MCF 10A (cell line): Measurements from ENCODE around the gene MS4A10. TPM values are rescaled to one million over a fixed set of nuclear protein-coding genes. Genes with fewer than 3 reads are reported as not detected.

Experiments
- BruUV-seq: library from RNA; stranded (reverse); fragments of 400-500 nt; replicated peaks from 2 replicates; lab custom pipeline; 2021; lab: Mats Ljungman, UMichigan
- CTCF ChIA-PET: fragments of 300-600 bp; sonication (Branson Sonifier 250); formaldehyde crosslinking; extraction: SDS; loops from one replicate; lab custom pipeline; 2021; ENCODE audit warnings: antibody characterized with exemption, inconsistent platforms; lab: Yijun Ruan, JAX
- POLR2A ChIA-PET: fragments of 300-600, 350-650 bp; sonication (Branson Sonifier 250); formaldehyde crosslinking; extraction: SDS; loops from one replicate; lab custom pipeline; 2020; ENCODE audit warnings: antibody characterized with exemption, inconsistent platforms; lab: Yijun Ruan, JAX
- DNase-seq: peaks from one replicate; pipeline ENCODE4 v3.0.0-alpha.2; 2018; ENCODE audit not compliant: unreplicated experiment
- H3K27ac Mint-ChIP-seq: one replicate; pipeline ENCODE4 v1.8.0; 2022; ENCODE audit warnings: mild to moderate bottlenecking, low read depth, mixed read lengths; ENCODE audit not compliant: unreplicated experiment
- H3K27me3 Mint-ChIP-seq: one replicate; pipeline ENCODE4 v1.8.0; 2022; ENCODE audit warnings: mixed read lengths; ENCODE audit not compliant: insufficient read depth, unreplicated experiment
- H3K36me3 Mint-ChIP-seq: one replicate; pipeline ENCODE4 v1.8.0; 2022; ENCODE audit warnings: mild to moderate bottlenecking, moderate library complexity, mixed read lengths; ENCODE audit not compliant: insufficient read depth, unreplicated experiment
- H3K4me1 Mint-ChIP-seq: one replicate; pipeline ENCODE4 v1.8.0; 2022; ENCODE audit warnings: mixed read lengths; ENCODE audit not compliant: insufficient read depth, unreplicated experiment
- H3K4me3 Mint-ChIP-seq: one replicate; pipeline ENCODE4 v1.8.0; 2022; ENCODE audit warnings: mild to moderate bottlenecking, moderate library complexity, mixed read lengths; ENCODE audit not compliant: unreplicated experiment
- H3K9me3 Mint-ChIP-seq: one replicate; pipeline ENCODE4 v1.8.0; 2022; ENCODE audit warnings: mixed read lengths; ENCODE audit not compliant: unreplicated experiment
- CTCF ChIP-seq: fragments of 200-600 bp; IDR thresholded peaks from one replicate; pipeline ENCODE4 v1.8.0; 2022; ENCODE audit warnings: antibody characterized with exemption, mild to moderate bottlenecking; ENCODE audit not compliant: unreplicated experiment
- intact Hi-C: fragments of 100-400 bp; cut with micrococcal nuclease; formaldehyde crosslinking; loops from 2 replicates; pipeline ENCODE4 v1.14.1; 2022
- total RNA-seq: library from RNA; stranded (reverse); gene quantifications from 2 replicates; pipeline ENCODE4 v1.2.3, GENCODE V29; 2022

MS4A10 gene
- total RNA-seq, 1 experiment from 2014 or later, result not detected

- BruUV-seq, result no TSS peak
- POLR2A ChIA-PET, result no interaction called here
- H3K27me3 Mint-ChIP-seq, result peaks cover 36% of the 10 kb centered on the region
- no peak overlapping the region for H3K27ac Mint-ChIP-seq
- no peaks in the 10 kb centered on the region for H3K36me3 Mint-ChIP-seq
- intact Hi-C loops, result no loop called here
- CTCF ChIA-PET, result interaction anchor here (0.7 to 7.0 kb wide), 7 partner anchors 15 to 497 kb away, joined by 3 to 72 read pairs (median 6); no protein-coding TSS in a partner anchor
- TF ChIP-seq CTCF, result no peak
- H3K4me3 Mint-ChIP-seq, result no peak overlapping the region
- no peak for DNase-seq
- no peaks in the 10 kb centered on the region for H3K9me3 Mint-ChIP-seq
- no peaks in the 10 kb centered on the region for H3K4me1 Mint-ChIP-seq
Measured at GRCh38 chr11:60761436-60762190, 23.5 kb upstream of the MS4A10 start.

GRCh38 chr11:60762851-60763691 lies 22.1 kb upstream of the MS4A10 start:
- H3K4me1 Mint-ChIP-seq, result no peaks in the 10 kb centered on the region
- BruUV-seq, result no TSS peak
- peak; percentile 29 for DNase-seq
- no peaks in the 10 kb centered on the region for H3K36me3 Mint-ChIP-seq
- no peaks in the 10 kb centered on the region for H3K9me3 Mint-ChIP-seq
- TF ChIP-seq CTCF, result peak; percentile 30
- H3K27me3 Mint-ChIP-seq, result peaks cover 33% of the 10 kb centered on the region
- H3K27ac Mint-ChIP-seq, result no peak overlapping the region
- ChIA-PET CTCF (interaction anchor here (0.5 to 7.0 kb wide), 17 partner anchors 9 to 1709 kb away, joined by 3 to 72 read pairs (median 3); no protein-coding TSS in a partner anchor), POLR2A (no interaction called here)
- intact Hi-C loops, result no loop called here
- no peak overlapping the region for H3K4me3 Mint-ChIP-seq

GRCh38 chr11:60763692-60764369 lies 21.3 kb upstream of the MS4A10 start:
- no peak overlapping the region for H3K4me3 Mint-ChIP-seq
- ChIA-PET POLR2A (no interaction called here), CTCF (interaction anchor here (0.5 to 7.0 kb wide), 14 partner anchors 10 to 1708 kb away, joined by 3 to 72 read pairs (median 3); no protein-coding TSS in a partner anchor)
- intact Hi-C loops, result no loop called here
- TF ChIP-seq CTCF, result no peak
- no peaks in the 10 kb centered on the region for H3K9me3 Mint-ChIP-seq
- H3K27me3 Mint-ChIP-seq, result peaks cover 26% of the 10 kb centered on the region
- H3K36me3 Mint-ChIP-seq, result no peaks in the 10 kb centered on the region
- no TSS peak for BruUV-seq
- DNase-seq, result no peak
- H3K27ac Mint-ChIP-seq, result no peak overlapping the region
- H3K4me1 Mint-ChIP-seq, result no peaks in the 10 kb centered on the region
